RWPE1 (cell line): ENCODE results near the gene OR12D3.

Experiments used
- CTCF ChIA-PET: fragments of 350-600 bp; sonication (Branson Sonifier 250); formaldehyde crosslinking; extraction: SDS; loops from one replicate; lab custom pipeline; 2021; lab: Yijun Ruan, JAX
- POLR2A ChIA-PET: fragments of 400-600 bp; formaldehyde crosslinking; extraction: SDS; loops from one replicate; lab custom pipeline; 2020; ENCODE audit warnings: antibody characterized with exemption; ENCODE audit not compliant: low non-redundant PET; lab: Yijun Ruan, JAX
- DNase-seq: peaks from one replicate; pipeline ENCODE4 v3.0.0; 2012; ENCODE audit warnings: low spot score
- H3K27ac ChIP-seq: fragments of 450-650 bp; 2 replicates; pipeline ENCODE4 v1.5.1; 2017
- TF ChIP-seq, protein P1 (sequence below): fragments of 450-650 bp; conservative IDR thresholded peaks from 2 replicates; pipeline ENCODE4 v1.5.1; 2017; ENCODE audit warnings: low read depth, mild to moderate bottlenecking

The OR12D3 gene, protein sequence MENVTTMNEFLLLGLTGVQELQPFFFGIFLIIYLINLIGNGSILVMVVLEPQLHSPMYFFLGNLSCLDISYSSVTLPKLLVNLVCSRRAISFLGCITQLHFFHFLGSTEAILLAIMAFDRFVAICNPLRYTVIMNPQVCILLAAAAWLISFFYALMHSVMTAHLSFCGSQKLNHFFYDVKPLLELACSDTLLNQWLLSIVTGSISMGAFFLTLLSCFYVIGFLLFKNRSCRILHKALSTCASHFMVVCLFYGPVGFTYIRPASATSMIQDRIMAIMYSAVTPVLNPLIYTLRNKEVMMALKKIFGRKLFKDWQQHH

GRCh38 chr6:29375191-29375590 is at the start of gene OR12D3:
OR12D3 (minus strand) TSS chr6:29375291; CDS start chr6:29375287, 4 bp downstream.
- CTCF ChIA-PET, result no interaction called here
- POLR2A ChIA-PET, result interaction anchor here (0.5 kb wide), 1 partner anchor 370 kb away, joined by 6 read pairs; the partner anchor contains the start of gene ZNF311
- no peak within 1 kb of the TSS for H3K27ac ChIP-seq
- TF ChIP-seq, protein P1, sequence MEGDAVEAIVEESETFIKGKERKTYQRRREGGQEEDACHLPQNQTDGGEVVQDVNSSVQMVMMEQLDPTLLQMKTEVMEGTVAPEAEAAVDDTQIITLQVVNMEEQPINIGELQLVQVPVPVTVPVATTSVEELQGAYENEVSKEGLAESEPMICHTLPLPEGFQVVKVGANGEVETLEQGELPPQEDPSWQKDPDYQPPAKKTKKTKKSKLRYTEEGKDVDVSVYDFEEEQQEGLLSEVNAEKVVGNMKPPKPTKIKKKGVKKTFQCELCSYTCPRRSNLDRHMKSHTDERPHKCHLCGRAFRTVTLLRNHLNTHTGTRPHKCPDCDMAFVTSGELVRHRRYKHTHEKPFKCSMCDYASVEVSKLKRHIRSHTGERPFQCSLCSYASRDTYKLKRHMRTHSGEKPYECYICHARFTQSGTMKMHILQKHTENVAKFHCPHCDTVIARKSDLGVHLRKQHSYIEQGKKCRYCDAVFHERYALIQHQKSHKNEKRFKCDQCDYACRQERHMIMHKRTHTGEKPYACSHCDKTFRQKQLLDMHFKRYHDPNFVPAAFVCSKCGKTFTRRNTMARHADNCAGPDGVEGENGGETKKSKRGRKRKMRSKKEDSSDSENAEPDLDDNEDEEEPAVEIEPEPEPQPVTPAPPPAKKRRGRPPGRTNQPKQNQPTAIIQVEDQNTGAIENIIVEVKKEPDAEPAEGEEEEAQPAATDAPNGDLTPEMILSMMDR, result no peak
- no peak for DNase-seq

- H3K27ac ChIP-seq, result no peak overlapping the region
- POLR2A ChIA-PET, result no interaction called here
- no peak for DNase-seq
- TF ChIP-seq, protein P1, result no peak
- CTCF ChIA-PET, result no interaction called here
Observed at GRCh38 chr6:29424575-29424974, 49.5 kb upstream of the OR12D3 start.

DNA sequence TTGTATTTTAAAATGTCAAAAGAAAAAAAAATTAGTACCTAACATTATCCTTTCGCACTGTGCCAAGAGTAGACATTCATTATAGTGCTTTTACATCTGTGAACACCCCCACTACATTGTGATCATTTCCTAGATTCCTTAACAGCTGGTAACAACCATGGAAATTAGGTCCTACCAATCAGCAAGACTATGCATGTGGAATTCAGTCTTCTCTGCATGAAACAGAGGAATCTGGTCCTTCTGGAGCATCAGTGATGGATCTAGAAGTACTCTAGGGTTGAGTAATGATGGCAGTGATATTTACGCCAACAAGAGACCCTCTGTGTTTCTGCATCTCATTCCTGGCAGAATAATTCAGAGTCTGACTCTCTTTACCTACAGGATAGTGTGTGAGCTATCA is 49.1 kb upstream of the OR12D3 start:
- H3K27ac ChIP-seq, result no peak overlapping the region
- TF ChIP-seq, protein P1, result no peak
- no peak for DNase-seq
- ChIA-PET POLR2A (no interaction called here), CTCF (no interaction called here)

DNA sequence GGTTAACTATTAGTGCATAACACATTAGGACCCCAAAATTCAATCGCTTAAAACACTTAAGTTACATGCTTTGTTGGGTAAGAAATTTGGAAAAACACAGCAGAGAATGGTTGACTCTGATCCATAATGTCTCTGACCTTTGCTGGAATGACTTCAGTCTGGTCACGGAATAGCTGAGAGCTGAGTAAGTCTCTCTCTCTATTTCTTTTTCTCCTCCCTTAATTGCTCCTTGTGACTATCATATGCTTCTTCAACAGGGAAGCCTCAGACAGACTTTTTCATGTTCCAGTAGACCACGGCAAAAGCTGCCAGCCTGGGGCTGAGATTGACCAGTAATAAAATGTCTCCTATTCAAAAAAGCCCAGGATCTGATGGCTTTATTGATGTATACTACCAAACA is 44.4 kb upstream of the OR12D3 start:
- POLR2A ChIA-PET, result no interaction called here
- TF ChIP-seq, protein P1, result no peak
- CTCF ChIA-PET, result no interaction called here
- DNase-seq, result no peak
- H3K27ac ChIP-seq, result no peak overlapping the region

DNA sequence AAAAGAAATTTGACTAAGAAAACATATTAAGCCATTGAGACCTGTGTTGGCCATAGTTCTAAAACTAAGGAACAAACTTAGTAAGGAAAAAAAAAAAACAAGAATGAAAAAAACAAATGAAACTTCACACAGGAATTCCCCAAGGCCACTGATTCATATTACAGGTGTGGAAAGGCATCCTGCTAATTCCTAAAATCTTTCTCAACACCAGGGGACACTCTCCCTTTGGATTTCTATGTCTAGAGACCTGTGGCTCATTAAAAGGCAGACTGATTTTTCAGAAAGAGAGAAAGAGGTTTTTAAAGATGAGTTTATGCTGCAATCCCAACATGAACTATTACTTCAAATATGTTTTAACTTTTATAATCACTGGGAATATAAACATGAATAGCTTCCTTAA is 39.5 kb upstream of the OR12D3 start, which contains the start of gene OR12D1:
Gene OR12D1 (plus strand): TSS at position 341 of the 400 bp plus-strand sequence.
- no peak within 1 kb of the TSS for H3K27ac ChIP-seq
- CTCF ChIA-PET, result interaction anchor here (0.8 kb wide), 1 partner anchor 174 kb away, joined by 3 read pairs; no protein-coding TSS in a partner anchor
- TF ChIP-seq, protein P1, result no peak

DNA sequence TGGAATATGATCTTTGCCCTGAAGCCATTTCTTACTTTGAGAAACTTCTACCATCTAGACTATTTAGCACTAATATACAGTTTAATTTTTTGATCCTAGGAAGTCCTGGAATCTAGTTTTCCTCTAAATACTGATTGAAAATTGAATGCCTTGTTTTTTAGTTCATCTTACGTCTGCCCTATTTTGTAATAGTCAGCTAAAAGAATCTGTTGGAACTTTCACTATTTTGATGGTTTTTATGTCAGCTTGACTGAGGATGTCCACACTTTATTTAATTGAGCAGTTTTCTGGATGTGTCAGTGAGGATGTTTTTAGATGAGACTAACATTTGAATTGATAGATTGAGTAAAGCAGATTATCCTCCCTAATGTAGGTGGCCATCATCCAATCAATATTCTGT is 28.7 kb upstream of the OR12D3 start:
- ChIA-PET POLR2A (no interaction called here), CTCF (no interaction called here)
- TF ChIP-seq, protein P1, result no peak

More for the DNA sequence above, 39.5 kb upstream of the OR12D3 start, which contains the start of gene OR12D1:
- POLR2A ChIA-PET, result no interaction called here
- peak; percentile 4 for DNase-seq

More for the DNA sequence above, 28.7 kb upstream of the OR12D3 start:
- no peak overlapping the region for H3K27ac ChIP-seq
- no peak for DNase-seq
